ENCODE data around the gene CDC6.

The CDC6 gene

DNA sequence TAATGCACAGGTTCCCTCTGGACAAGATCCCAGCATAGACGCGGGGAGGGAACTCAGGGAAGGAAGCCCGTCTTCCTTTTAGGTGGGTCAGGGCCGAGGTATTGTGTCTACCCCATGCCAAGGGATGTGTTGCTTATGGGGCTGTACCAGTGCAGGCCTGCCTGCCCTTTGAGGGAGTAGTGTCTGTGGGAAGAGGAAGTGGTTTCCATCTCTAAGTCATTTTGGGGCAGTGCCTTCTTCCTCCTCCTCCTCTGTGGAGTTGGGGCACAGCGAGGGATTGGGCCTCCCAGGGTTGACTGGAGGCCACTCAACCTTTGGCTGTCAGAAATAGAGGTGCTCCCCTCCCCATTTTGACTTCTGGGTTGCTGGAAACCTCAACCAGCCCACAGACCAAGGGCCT, 50.4 kb downstream of the CDC6 start:
- peak overlapping the region in 1 of 2 donors; percentile 25 for H3K4me3 Mint-ChIP-seq
- H3K36me3 Mint-ChIP-seq (ENCODE audit: insufficient read depth) = peaks cover 79% of the 10 kb centered on the region
- H3K9me3 Mint-ChIP-seq = no peaks in the 10 kb centered on the region

DNA sequence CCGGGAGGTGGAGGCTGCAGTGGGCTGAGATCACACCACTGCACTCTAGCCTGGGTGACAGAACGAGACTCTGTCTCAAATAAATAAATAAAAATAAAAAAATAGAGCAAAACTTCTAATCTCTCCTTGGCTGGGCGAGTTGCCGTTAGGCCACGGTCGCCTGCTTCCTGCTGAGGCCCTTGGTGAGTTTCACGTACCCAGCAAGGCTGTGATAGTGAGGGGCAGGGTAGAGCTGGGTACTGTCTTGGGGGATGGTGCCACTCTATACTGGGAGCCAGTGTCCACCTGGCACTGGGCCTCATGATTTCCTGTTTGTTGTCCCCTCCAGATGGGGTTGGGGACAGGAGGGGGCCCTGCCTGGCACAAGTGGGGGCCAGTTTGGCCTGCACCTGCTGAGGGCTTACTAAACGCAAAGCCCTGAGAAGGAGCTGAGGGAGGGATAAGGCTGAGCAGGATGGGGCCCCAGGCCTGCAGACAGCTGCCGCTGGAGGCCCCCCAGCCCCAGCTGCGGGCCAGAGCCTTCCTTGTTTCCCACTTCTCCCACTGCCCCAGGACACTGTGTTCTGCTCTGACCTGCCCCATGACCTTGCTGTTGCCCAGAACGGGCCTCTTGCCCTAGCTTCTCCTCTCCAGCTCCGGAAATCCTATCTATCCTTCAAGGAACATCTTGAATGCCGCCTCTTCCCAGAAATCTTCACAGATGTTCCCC, 51.4 kb downstream of the CDC6 start:
- no peak for ATAC-seq (replicated peaks)

More for the DNA sequence above, 50.4 kb downstream of the CDC6 start:
- DNase-seq (no peak), ATAC-seq (replicated peaks) (no peak)
- peak overlapping the region; percentile 79 to 97 for H3K27ac Mint-ChIP-seq
- peaks cover 47 to 51% of the 10 kb centered on the region in 2 donors for H3K4me1 Mint-ChIP-seq (ENCODE audit: low read depth in 2 of 2)
- H3K27me3 Mint-ChIP-seq = no peaks in the 10 kb centered on the region

DNA sequence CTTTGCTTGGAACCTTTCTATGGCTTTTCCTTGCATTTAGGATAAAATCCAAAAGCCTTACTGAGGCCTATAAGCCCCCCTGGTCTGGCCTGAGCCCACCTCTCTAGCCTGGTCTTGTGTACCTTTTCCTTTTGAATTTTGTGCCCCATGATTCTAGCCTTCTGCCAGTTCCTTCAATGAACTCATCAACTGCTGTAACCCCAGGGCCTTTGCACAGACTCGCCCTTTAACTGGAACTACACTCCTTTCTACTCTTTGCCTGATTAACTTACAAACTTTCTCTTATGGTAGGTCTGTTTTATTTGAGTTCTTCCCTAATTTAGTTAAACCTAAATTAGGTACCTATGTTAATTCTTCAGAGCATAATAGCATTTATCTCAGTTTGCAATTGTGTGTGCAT, 52.6 kb downstream of the CDC6 start:
- H3K36me3 Mint-ChIP-seq (ENCODE audit: insufficient read depth) = peaks cover 83% of the 10 kb centered on the region
- H3K27me3 Mint-ChIP-seq = no peaks in the 10 kb centered on the region
- H3K9me3 Mint-ChIP-seq = no peaks in the 10 kb centered on the region
- peak overlapping the region in 1 of 2 donors; percentile 79 for H3K4me3 Mint-ChIP-seq
- DNase-seq (no peak), ATAC-seq (replicated peaks) (no peak)
- peaks cover 49 to 52% of the 10 kb centered on the region in 2 donors for H3K4me1 Mint-ChIP-seq (ENCODE audit: low read depth in 2 of 2)
- H3K27ac Mint-ChIP-seq = peak overlapping the region; percentile 96 to 97

More for the DNA sequence above, 51.4 kb downstream of the CDC6 start:
- Mint-ChIP-seq H3K27me3 (no peaks in the 10 kb centered on the region), H3K4me1 (ENCODE audit: low read depth in 2 of 2) (peaks cover 46 to 53% of the 10 kb centered on the region in 2 donors), H3K36me3 (ENCODE audit: insufficient read depth) (peaks cover 83% of the 10 kb centered on the region), H3K9me3 (no peaks in the 10 kb centered on the region), H3K27ac (peak overlapping the region; percentile 96 to 97), H3K4me3 (peak overlapping the region in 1 of 2 donors; percentile 79)
- no peak for DNase-seq

DNA sequence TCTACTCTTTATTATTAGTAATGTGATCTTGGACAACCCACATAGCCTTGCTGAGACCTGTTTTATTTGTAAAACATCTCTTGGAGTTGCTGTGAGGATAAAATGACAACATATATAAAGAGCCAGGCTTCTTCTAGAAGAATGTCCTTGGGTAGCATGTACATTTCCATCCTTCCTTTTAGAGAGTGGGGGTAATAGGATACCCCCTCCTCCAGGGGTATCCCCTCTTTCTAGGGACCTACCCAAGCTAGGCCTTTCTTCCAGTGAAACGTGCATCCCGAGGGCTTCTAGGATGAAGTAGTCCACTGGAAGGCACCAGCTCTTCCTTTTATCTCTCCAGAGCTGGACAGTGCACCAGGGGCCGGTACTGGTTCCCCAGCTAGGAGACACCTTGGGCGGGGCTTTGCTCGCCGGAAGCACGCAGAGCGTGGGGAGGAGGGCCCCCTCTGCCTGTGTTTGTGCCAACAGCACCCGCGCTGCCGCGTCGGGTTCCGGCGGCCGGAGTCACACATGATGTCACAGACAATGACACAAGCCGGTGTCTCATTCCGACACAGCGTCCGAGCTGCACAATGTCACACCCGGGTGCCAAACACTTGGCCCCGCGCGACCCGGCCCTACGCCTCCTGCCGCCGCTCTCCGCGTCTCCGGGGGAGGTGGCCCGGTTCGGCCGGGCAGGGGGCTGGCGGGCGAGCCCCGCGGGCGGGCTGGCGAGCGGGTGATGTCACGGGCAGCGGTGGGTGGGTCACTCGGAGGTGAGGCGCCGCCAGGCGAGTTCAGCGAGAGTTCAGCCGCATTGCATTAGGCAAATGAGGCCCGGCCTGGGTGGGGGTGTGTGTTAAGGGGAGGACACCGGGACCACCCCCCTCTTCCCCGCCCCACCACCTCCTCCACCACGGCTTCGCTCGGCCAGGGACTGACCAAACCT, 53.5 kb downstream of the CDC6 start:
- no peaks in the 10 kb centered on the region for H3K27me3 Mint-ChIP-seq
- peaks cover 84% of the 10 kb centered on the region for H3K36me3 Mint-ChIP-seq (ENCODE audit: insufficient read depth)
- peaks cover 53 to 60% of the 10 kb centered on the region in 2 donors for H3K4me1 Mint-ChIP-seq (ENCODE audit: low read depth in 2 of 2)
- ATAC-seq (replicated peaks) (peak; percentile 81), DNase-seq (peak; percentile 88 to 89 (median 88))
- peak overlapping the region; percentile 96 to 97 for H3K27ac Mint-ChIP-seq
- H3K4me3 Mint-ChIP-seq = peak overlapping the region; percentile 71 to 79
- no peaks in the 10 kb centered on the region for H3K9me3 Mint-ChIP-seq

DNA sequence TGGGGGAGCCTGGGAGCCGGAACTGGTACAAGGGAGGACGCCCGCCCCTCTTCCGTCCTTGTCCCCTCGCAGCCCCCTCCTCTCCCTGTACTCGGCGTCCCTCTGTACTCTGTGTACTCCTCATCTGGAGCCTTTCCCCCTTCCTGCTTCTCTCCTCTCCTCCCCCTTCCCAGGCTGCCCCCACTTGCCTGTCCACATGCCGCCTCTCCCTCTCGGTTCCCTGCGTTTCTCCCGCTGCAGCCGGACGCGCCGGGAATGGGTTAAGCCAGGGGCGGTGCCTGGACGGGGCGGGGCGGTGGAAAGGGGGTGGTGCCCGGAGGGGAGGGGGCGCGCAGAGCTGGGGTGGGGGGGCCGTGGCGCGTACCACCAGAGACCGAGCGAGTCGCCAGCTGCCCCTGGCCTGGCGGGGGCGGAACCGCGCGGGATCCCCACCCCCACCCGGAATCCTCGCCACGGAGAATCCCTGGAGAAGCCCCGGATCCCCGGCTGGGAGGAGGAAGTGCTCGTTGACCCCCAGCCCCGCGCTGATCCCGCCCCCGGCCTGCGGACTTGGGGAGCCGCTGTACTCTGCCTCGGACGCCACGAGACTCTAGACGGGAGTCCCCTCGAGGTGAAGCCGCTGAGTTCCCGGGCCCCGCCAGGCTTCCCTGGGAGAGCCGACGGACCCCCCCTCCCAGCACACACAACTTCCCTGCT, 54.3 kb downstream of the CDC6 start:
- peaks cover 59 to 68% of the 10 kb centered on the region in 2 donors for H3K4me1 Mint-ChIP-seq (ENCODE audit: low read depth in 2 of 2)
- no peaks in the 10 kb centered on the region for H3K9me3 Mint-ChIP-seq
- ATAC-seq (replicated peaks) (no peak), DNase-seq (no peak)
- peaks cover 85% of the 10 kb centered on the region for H3K36me3 Mint-ChIP-seq (ENCODE audit: insufficient read depth)
- H3K27ac Mint-ChIP-seq = peak overlapping the region; percentile 96 to 97
- H3K4me3 Mint-ChIP-seq = peak overlapping the region; percentile 71 to 79
- no peaks in the 10 kb centered on the region for H3K27me3 Mint-ChIP-seq

DNA sequence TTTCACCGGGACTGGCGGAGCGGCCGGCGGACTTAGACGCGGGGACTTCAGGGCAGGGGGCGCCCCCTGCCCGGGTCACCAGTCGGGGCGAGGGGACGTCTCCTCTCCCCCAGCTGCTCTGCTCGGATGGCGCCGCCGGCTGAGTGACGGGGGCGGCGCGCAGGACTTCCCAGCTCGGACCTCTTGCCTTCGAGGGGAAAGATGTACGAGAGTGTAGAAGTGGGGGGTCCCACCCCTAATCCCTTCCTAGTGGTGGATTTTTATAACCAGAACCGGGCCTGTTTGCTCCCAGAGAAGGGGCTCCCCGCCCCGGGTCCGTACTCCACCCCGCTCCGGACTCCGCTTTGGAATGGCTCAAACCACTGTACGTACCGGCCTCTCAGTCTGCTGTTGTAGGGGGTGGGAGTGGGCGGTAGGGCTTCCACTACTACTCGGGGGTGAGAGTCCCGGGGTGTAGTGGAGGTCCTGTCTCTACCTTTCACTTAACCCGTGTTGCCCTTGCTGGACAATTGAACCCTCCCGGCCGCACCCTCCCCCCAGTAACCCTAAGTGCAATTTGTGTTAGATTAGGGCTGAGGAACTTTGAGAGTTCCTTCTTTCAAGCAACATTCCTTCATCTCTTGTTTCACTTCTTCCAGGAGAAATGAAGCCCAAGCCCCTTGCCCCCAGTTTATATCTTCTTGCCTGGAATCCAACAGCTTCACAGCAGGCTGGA, 55.0 kb downstream of the CDC6 start:
- ATAC-seq (replicated peaks) (no peak), DNase-seq (no peak)
- Mint-ChIP-seq H3K27ac (peak overlapping the region; percentile 96 to 97), H3K36me3 (ENCODE audit: insufficient read depth) (peaks cover 85% of the 10 kb centered on the region), H3K4me1 (ENCODE audit: low read depth in 2 of 2) (peaks cover 61 to 70% of the 10 kb centered on the region in 2 donors), H3K27me3 (no peaks in the 10 kb centered on the region), H3K9me3 (no peaks in the 10 kb centered on the region), H3K4me3 (peak overlapping the region; percentile 71 to 79)

DNA sequence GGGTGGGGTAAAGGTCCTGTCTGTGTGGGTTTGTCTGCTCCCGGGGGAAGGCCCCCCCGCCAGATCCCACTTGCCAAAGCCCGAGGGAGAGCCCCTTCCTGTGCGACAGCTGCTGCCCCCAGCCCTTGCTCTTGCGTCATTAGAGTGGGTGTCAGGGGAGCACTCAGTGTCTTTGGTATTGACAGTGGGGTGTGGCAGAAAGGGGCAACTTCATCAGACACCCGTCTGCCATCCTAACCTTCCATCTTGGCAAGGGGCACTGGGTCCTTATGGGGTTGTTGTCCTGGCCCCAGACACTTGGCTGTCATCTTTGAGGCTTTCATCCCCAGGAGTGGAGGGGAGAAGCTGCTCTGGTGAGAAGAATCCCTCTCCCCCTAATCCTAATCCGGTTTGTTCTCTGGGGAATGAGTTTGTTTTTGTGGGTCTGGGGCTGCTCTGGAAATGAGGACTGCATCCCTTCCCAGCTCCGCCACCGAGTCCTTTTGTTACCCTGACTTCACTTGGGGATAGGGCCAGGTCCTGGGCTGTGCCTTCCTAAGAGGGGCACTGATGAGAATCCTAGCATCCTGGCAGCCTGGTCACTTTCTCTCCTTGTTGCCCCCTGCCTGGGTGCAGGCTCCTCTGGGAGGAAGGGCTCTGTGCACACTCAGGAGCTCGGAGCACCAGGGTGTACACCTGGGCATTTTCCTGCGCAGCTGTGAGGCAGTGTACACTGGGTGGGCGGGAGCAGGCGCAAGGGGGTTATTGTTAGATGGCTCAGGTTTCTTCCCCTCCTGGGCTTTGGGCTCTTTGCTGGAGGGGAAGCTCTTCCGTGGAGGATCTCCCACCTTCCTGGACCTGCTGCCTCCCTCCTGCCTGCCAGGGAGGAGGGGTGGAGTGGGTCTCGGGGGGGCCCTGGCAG, 55.8 kb downstream of the CDC6 start:
- Mint-ChIP-seq H3K27me3 (no peaks in the 10 kb centered on the region), H3K4me1 (ENCODE audit: low read depth in 2 of 2) (peaks cover 59 to 71% of the 10 kb centered on the region in 2 donors), H3K36me3 (ENCODE audit: insufficient read depth) (peaks cover 89% of the 10 kb centered on the region), H3K4me3 (peak overlapping the region; percentile 71 to 79), H3K27ac (peak overlapping the region; percentile 96 to 97), H3K9me3 (no peaks in the 10 kb centered on the region)
- DNase-seq (no peak), ATAC-seq (replicated peaks) (no peak)

DNA sequence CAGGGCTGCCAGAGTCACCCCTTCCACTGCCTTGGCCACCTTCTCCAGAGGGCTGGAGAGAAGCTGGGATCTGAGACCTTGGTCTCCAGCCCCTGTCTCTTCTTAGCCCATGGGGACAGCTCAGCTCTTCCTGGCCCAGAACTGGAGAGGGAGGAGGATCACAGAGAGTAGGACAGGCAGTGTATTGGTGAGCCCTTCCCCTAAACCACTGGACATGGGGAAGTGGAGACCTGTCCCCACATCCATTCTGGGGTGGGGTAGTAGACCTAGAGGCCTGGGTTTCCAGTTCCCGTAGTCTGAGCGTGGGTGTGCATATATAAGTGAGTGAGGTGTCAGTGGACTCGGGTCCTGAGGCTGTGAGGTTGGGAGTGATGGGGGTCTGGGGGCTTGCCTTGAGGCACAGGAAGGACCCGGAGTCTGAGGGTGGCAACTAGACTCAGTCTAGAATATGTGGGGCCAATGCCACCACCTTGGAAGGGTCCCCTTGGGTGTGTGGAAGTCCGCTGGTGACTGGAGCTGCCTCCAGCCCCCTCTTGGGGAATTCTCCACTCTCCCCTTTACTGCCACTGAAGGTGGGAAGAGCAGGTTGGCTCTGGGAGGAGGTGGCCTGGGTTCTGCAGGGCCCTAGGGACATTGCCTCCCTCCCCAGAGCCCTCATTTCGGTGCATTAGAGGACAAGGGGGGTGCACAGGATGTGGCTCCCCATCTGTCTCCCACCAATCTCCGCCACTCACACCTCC, 56.9 kb downstream of the CDC6 start:
- DNase-seq = peak in 1 of 3 experiments; percentile 55
- ATAC-seq (replicated peaks) = peak; percentile 26

DNA sequence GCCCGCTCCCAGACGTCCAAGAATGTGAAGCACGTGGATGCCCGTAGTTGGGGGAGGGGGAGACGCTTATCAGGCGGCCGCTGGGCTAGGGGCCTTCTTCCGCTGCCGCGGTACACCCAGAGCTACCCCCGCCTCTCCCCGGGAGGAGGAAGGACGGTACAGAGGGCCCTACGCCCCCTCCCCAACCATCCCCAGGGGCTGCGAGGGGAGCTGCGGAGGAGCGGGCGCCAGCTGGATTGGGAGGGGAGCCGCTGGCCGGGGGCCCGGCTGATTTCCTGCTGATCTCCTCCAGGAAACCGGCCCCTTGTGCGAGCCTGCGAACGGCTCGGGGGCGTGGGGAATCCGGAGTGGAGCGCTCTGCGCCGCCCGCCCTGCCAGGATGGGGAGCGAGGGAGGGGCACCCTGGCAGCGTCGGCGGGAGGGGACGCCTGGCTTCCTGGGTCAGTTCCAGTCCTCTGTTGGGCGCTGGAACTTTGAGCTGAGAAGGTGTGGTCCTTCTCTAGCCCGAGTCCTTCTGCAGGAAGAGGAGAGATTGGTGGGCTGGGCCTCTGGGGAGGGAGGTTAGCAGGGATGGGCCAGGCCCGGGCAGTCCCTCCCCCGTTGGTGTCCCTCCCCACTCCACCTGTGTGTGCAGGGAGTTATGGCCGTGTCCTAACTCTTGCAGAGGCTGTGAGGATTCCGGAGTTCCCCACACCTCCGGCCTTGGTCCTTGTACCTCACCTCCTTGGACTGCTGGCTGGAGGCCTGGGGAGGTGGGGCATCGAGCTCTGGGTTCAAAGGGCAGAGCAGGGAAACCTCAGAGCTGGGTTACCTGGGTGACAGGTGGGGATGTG, 57.7 kb downstream of the CDC6 start:
- DNase-seq (peak in 2 of 3 experiments; percentile 51 to 54), ATAC-seq (replicated peaks) (peak; percentile 16)
- Mint-ChIP-seq H3K27ac (peak overlapping the region; percentile 96 to 97), H3K4me1 (ENCODE audit: low read depth in 2 of 2) (peaks cover 54 to 75% of the 10 kb centered on the region in 2 donors), H3K9me3 (no peaks in the 10 kb centered on the region), H3K36me3 (ENCODE audit: insufficient read depth) (peaks cover 92% of the 10 kb centered on the region), H3K4me3 (peak overlapping the region; percentile 71 to 79), H3K27me3 (no peaks in the 10 kb centered on the region)

More for the DNA sequence above, 56.9 kb downstream of the CDC6 start:
- peak overlapping the region; percentile 96 to 97 for H3K27ac Mint-ChIP-seq
- H3K36me3 Mint-ChIP-seq (ENCODE audit: insufficient read depth) = peaks cover 93% of the 10 kb centered on the region
- no peaks in the 10 kb centered on the region for H3K9me3 Mint-ChIP-seq
- peaks cover 59 to 76% of the 10 kb centered on the region in 2 donors for H3K4me1 Mint-ChIP-seq (ENCODE audit: low read depth in 2 of 2)
- H3K27me3 Mint-ChIP-seq = no peaks in the 10 kb centered on the region
- H3K4me3 Mint-ChIP-seq = peak overlapping the region; percentile 71 to 79

DNA sequence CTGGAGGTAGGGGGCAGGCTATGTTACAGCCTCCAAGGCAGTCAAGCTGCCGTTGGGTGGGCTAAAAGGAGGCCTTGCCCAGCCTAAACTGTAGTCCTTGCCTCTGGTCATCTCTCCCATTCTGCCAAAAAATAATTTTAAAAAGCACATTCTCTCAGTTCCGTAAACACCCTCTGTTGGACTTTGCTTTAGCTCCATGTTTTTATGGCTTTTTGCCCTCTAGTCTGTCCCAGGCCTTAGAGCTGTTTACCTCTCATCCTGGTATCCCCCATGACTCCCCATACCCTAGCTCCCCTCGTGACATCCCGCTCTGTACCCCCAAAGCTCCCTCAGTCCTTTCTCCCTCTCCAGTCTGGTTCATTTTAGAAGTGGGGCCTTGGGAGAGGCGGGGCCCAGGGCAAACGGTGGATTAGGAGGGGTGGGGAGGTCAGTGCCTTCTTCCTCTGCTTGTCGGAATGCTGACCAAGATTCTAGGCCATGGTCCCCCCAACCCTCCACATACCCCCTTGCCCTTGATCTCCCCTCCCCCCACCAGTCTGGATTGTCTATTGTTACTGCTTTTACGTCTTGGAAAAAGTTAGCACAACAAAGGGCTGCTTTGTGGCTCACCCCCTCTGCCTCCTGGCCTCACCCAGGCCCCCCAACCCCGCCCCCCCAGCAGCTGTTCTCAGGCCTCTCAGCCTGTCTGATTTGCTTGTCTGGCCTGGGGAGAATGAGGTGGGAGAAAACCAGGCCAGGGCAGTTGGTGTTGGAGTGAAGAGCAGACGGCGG, 58.5 kb downstream of the CDC6 start:
- H3K27ac Mint-ChIP-seq = peak overlapping the region; percentile 96 to 97
- peaks cover 85% of the 10 kb centered on the region for H3K36me3 Mint-ChIP-seq (ENCODE audit: insufficient read depth)
- DNase-seq (no peak), ATAC-seq (replicated peaks) (no peak)
- no peaks in the 10 kb centered on the region for H3K27me3 Mint-ChIP-seq
- H3K9me3 Mint-ChIP-seq = no peaks in the 10 kb centered on the region
- peaks cover 48 to 71% of the 10 kb centered on the region in 2 donors for H3K4me1 Mint-ChIP-seq (ENCODE audit: low read depth in 2 of 2)
- H3K4me3 Mint-ChIP-seq = peak overlapping the region; percentile 71 to 79

Measured in effector memory CD8-positive, alpha-beta T cell (primary cell).